NK-92 (cell line): ENCODE results near the gene CHRNA3.
"Not testable (repeated sequence)": the region's sequence is repeated elsewhere in the genome, so short reads cannot be mapped to it uniquely, and the experiment has no call there.

ENCODE experiments used
- DNase-seq: peaks from one replicate; lab custom pipeline; 2025; ENCODE audit not compliant: unreplicated experiment; lab: John Stamatoyannopoulos, UW

The CHRNA3 gene

GRCh38 chr15:78618064-78618463 is 2.7 kb downstream of the CHRNA3 start:
- DNase-seq, result no peak

- DNase-seq, result no peak
Measured at GRCh38 chr15:78617516-78617915, 3.3 kb downstream of the CHRNA3 start.

GRCh38 chr15:78617076-78617475 is 3.7 kb downstream of the CHRNA3 start:
- DNase-seq, result no peak

GRCh38 chr15:78616506-78616905 is 4.3 kb downstream of the CHRNA3 start:
- DNase-seq, result no peak

GRCh38 chr15:78615151-78615589 is 5.6 kb downstream of the CHRNA3 start:
- no peak for DNase-seq

- no peak for DNase-seq
Measured at GRCh38 chr15:78614021-78614420, 6.8 kb downstream of the CHRNA3 start.

GRCh38 chr15:78609551-78609950 is 11.2 kb downstream of the CHRNA3 start:
- not testable (repeated sequence) for DNase-seq

GRCh38 chr15:78605680-78606079 is 15.1 kb downstream of the CHRNA3 start:
- DNase-seq, result no peak

GRCh38 chr15:78605201-78605600 is 15.6 kb downstream of the CHRNA3 start:
- DNase-seq, result no peak

GRCh38 chr15:78604420-78604819 is 16.4 kb downstream of the CHRNA3 start:
- no peak for DNase-seq

GRCh38 chr15:78603467-78603866 is 17.3 kb downstream of the CHRNA3 start:
- DNase-seq, result no peak

- no peak for DNase-seq
Measured at GRCh38 chr15:78599189-78599588, 21.6 kb downstream of the CHRNA3 start.

GRCh38 chr15:78598348-78598747 is 22.4 kb downstream of the CHRNA3 start:
- DNase-seq, result no peak

- no peak for DNase-seq
Measured at GRCh38 chr15:78597583-78597982, 23.2 kb downstream of the CHRNA3 start.

GRCh38 chr15:78574944-78575343 is 45.9 kb downstream of the CHRNA3 start:
- no peak for DNase-seq

GRCh38 chr15:78573416-78573815 is 47.4 kb downstream of the CHRNA3 start:
- DNase-seq, result no peak

GRCh38 chr15:78571382-78571781 is 49.4 kb downstream of the CHRNA3 start:
- no peak for DNase-seq

GRCh38 chr15:78570710-78571109 is 50.1 kb downstream of the CHRNA3 start:
- DNase-seq, result no peak

GRCh38 chr15:78567531-78567930 is 53.3 kb downstream of the CHRNA3 start:
- DNase-seq, result no peak

- DNase-seq, result no peak
Measured at GRCh38 chr15:78565951-78566774, 54.6 kb downstream of the CHRNA3 start.

- DNase-seq, result no peak
Measured at GRCh38 chr15:78565097-78565950, 55.5 kb downstream of the CHRNA3 start, which contains the start of gene CHRNA5. Gene CHRNA5, plus strand, starts transcription at chr15:78565520. Its CDS starts 200 bp downstream, at chr15:78565720.

GRCh38 chr15:78564743-78565096 is 56.1 kb downstream of the CHRNA3 start:
- DNase-seq, result no peak
